ENCODE results near the gene HCFC2.

- TF ChIP-seq TAF1 (IDR thresholded peaks at IDR 0.05; ENCODE audit: borderline replicate concordance, insufficient read depth, low read length) (no peak), POLR2AphosphoS5 (IDR thresholded peaks at IDR 0.05; ENCODE audit: low read depth, low read length) (no peak), REST (IDR thresholded peaks at IDR 0.05; ENCODE audit: insufficient read depth in 1 of 2, low read depth in 2 of 2, low read length in 2 of 2) (no peak), SIN3A (IDR thresholded peaks at IDR 0.05; ENCODE audit: borderline replicate concordance, insufficient read depth, low read length) (no peak), FOXP2 (optimal IDR thresholded peaks at IDR 0.05; ENCODE audit: borderline replicate concordance, extremely low read depth, extremely low read length, insufficient read depth) (no peak)
Observed at GRCh38 chr12:104059963-104060362, 4.4 kb upstream of the HCFC2 start.

Measured in PFSK-1 (cell line).